Measurements from ENCODE around the gene ZNF74.

Gene ZNF74

GRCh38 chr22:20392983-20393704, 807 bp upstream of the ZNF74 start:
- no peak overlapping the region for H3K27ac ChIP-seq (ENCODE audit: low read depth, low read length)
- peak overlapping the region; percentile 50 for H3K9ac ChIP-seq (ENCODE audit: low read length)
- H3K4me3 ChIP-seq (ENCODE audit: low read depth in 1 of 2, low read length in 2 of 2) = peak overlapping the region; percentile 73 to 95
- H3K27me3 ChIP-seq (ENCODE audit: control insufficient read depth in 1 of 2, insufficient read depth in 2 of 2, low read length in 2 of 2) = no peaks in the 10 kb centered on the region
- H3K9me3 ChIP-seq (ENCODE audit: low read length) = no peaks in the 10 kb centered on the region
- H3K4me1 ChIP-seq (ENCODE audit: insufficient read depth, low read length) = peaks cover 17% of the 10 kb centered on the region
- H3K36me3 ChIP-seq (ENCODE audit: insufficient read depth, low read length) = no peaks in the 10 kb centered on the region

DNA sequence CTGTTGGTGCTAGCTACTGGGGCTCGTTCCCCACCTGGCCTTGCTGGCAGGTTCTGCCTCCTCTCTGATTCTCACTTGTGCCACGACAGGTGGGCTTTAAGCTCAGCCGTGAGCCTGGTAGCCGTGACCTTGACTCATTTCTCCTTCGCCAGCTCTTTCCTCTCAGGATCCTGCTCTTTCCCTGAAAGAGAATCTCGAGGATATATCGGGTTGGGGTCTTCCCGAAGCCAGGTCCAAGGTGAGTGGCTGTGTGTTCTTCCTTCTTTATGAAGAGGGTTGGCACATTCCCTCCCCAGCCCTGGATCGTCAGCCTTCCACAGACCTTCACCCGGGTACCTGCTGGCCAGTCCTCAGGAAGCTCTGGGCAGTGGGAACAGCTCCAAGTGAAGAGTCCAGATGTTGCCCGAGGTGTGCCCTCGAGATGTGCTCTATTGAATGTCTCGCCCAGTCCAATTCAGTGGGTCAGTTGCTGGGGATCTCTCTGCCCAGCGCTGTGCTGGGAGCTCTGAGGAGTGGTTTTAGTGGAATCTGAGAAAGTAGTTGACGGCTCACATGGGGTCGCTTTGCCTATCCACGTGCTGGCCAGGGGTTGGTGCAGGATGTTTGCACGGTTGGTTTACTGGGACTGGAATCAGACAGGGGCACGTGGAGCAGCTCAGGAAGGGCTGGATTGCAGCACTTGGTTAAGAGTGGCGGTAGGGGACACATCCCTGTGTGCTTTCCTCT, 1.4 kb downstream of the ZNF74 start:
- Histone ChIP-seq H3K9me3 (ENCODE audit: low read length) (no peaks in the 10 kb centered on the region), H3K4me1 (ENCODE audit: insufficient read depth, low read length) (peaks cover 17% of the 10 kb centered on the region), H3K36me3 (ENCODE audit: insufficient read depth, low read length) (peaks cover 2% of the 10 kb centered on the region), H3K4me3 (ENCODE audit: low read depth in 1 of 2, low read length in 2 of 2) (peak overlapping the region in 1 of 2 donors; percentile 73), H3K27me3 (ENCODE audit: control insufficient read depth in 1 of 2, insufficient read depth in 2 of 2, low read length in 2 of 2) (no peaks in the 10 kb centered on the region), H3K9ac (ENCODE audit: low read length) (no peak overlapping the region), H3K27ac (ENCODE audit: low read depth, low read length) (no peak overlapping the region)

GRCh38 chr22:20395907-20396287, 1.9 kb downstream of the ZNF74 start:
- no peak overlapping the region for H3K9ac ChIP-seq (ENCODE audit: low read length)
- H3K9me3 ChIP-seq (ENCODE audit: low read length) = no peaks in the 10 kb centered on the region
- peaks cover 17% of the 10 kb centered on the region for H3K4me1 ChIP-seq (ENCODE audit: insufficient read depth, low read length)
- H3K4me3 ChIP-seq (ENCODE audit: low read depth in 1 of 2, low read length in 2 of 2) = no peak overlapping the region
- peaks cover 7% of the 10 kb centered on the region for H3K36me3 ChIP-seq (ENCODE audit: insufficient read depth, low read length)
- H3K27ac ChIP-seq (ENCODE audit: low read depth, low read length) = no peak overlapping the region
- no peaks in the 10 kb centered on the region for H3K27me3 ChIP-seq (ENCODE audit: control insufficient read depth in 1 of 2, insufficient read depth in 2 of 2, low read length in 2 of 2)

- Histone ChIP-seq H3K9ac (ENCODE audit: low read length) (no peak overlapping the region), H3K27me3 (ENCODE audit: control insufficient read depth in 1 of 2, insufficient read depth in 2 of 2, low read length in 2 of 2) (no peaks in the 10 kb centered on the region), H3K36me3 (ENCODE audit: insufficient read depth, low read length) (peaks cover 15% of the 10 kb centered on the region), H3K4me3 (ENCODE audit: low read depth in 1 of 2, low read length in 2 of 2) (no peak overlapping the region), H3K27ac (ENCODE audit: low read depth, low read length) (no peak overlapping the region), H3K4me1 (ENCODE audit: insufficient read depth, low read length) (peaks cover 17% of the 10 kb centered on the region), H3K9me3 (ENCODE audit: low read length) (no peaks in the 10 kb centered on the region)
These were observed 2.7 kb downstream of the ZNF74 start for GRCh38 chr22:20396639-20397038.

DNA sequence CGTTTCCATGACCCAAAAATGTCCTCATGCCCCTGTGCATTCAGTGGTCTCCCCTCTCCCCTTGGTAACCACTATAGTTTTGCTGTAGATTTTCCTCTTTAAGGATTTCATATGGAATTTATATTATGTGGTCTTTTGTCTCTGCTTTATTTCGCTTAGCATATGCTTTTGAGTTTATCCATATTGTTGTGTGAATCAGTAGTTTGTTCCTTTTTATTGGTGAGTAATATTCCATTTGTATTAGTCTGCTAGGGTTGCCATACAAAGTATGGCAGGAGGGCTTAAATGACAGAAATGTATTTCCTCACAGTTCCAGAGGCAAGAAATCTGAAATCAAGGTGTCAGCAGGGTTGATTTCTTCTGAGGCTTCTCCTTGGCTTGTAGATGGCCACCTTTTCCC, 3.5 kb downstream of the ZNF74 start:
- no peaks in the 10 kb centered on the region for H3K27me3 ChIP-seq (ENCODE audit: control insufficient read depth in 1 of 2, insufficient read depth in 2 of 2, low read length in 2 of 2)
- H3K4me3 ChIP-seq (ENCODE audit: low read depth in 1 of 2, low read length in 2 of 2) = no peak overlapping the region
- peaks cover 22% of the 10 kb centered on the region for H3K36me3 ChIP-seq (ENCODE audit: insufficient read depth, low read length)
- no peaks in the 10 kb centered on the region for H3K9me3 ChIP-seq (ENCODE audit: low read length)
- H3K27ac ChIP-seq (ENCODE audit: low read depth, low read length) = no peak overlapping the region
- H3K9ac ChIP-seq (ENCODE audit: low read length) = no peak overlapping the region
- H3K4me1 ChIP-seq (ENCODE audit: insufficient read depth, low read length) = peaks cover 17% of the 10 kb centered on the region

DNA sequence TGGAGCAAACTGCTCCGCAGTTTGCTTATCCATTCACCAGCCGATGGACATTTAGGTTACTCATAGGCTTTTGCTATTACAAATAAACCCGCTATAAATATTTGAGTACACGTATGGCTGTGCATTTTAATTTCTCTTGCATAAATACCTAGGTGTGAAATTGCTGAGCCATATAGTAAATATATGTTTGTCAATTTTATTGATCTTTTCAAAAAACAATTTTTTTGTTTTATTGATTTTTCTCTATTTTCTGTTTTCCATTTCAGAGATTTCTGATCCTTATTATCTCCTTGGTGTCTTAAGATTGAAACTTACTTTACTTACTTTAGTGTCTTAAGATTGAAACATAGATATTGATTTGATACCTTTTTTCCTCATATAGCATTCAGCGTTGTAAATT, 4.5 kb downstream of the ZNF74 start:
- H3K4me3 ChIP-seq (ENCODE audit: low read depth in 1 of 2, low read length in 2 of 2) = no peak overlapping the region
- H3K36me3 ChIP-seq (ENCODE audit: insufficient read depth, low read length) = peaks cover 28% of the 10 kb centered on the region
- H3K27ac ChIP-seq (ENCODE audit: low read depth, low read length) = no peak overlapping the region
- H3K9ac ChIP-seq (ENCODE audit: low read length) = no peak overlapping the region
- H3K9me3 ChIP-seq (ENCODE audit: low read length) = no peaks in the 10 kb centered on the region
- peaks cover 16% of the 10 kb centered on the region for H3K4me1 ChIP-seq (ENCODE audit: insufficient read depth, low read length)
- no peaks in the 10 kb centered on the region for H3K27me3 ChIP-seq (ENCODE audit: control insufficient read depth in 1 of 2, insufficient read depth in 2 of 2, low read length in 2 of 2)

DNA sequence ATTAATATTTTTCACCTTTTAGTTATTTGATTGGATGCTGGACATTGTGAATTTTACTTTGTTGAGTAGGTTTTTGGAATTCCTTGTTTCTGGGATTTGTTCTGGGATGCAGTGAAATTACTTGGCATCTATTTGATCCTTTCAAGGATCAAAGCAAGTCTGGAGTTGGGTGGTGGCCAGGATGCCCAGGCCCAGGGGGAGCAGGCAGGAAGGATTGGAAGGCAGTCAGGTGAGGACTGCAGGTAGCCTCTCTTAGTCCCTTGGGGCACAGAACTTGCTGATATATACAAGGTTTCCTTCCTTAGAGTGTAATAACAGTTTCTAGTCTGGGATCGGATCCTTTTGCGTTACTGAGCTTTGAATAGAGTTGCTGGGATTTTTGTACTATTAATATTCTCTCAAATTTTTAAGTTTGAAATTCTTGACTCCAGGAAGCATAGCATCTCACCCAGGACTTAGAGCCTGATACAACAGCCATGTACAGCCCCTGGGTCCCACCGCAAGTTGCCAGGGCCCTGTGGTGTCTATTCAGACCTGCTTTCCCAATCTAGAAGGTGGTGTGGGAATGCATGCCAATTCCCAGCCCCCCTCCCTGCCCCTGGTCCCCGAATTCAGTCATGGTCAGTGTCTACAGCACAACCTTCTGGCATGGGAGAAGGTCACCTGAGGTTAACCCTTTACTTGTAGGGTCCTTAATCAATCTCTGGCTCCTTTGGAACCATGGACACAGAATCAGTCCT, 6.1 kb downstream of the ZNF74 start:
- Histone ChIP-seq H3K4me3 (ENCODE audit: low read depth in 1 of 2, low read length in 2 of 2) (no peak overlapping the region), H3K36me3 (ENCODE audit: insufficient read depth, low read length) (peaks cover 38% of the 10 kb centered on the region), H3K4me1 (ENCODE audit: insufficient read depth, low read length) (peaks cover 11% of the 10 kb centered on the region), H3K27me3 (ENCODE audit: control insufficient read depth in 1 of 2, insufficient read depth in 2 of 2, low read length in 2 of 2) (no peaks in the 10 kb centered on the region), H3K9ac (ENCODE audit: low read length) (no peak overlapping the region), H3K27ac (ENCODE audit: low read depth, low read length) (no peak overlapping the region), H3K9me3 (ENCODE audit: low read length) (no peaks in the 10 kb centered on the region)

DNA sequence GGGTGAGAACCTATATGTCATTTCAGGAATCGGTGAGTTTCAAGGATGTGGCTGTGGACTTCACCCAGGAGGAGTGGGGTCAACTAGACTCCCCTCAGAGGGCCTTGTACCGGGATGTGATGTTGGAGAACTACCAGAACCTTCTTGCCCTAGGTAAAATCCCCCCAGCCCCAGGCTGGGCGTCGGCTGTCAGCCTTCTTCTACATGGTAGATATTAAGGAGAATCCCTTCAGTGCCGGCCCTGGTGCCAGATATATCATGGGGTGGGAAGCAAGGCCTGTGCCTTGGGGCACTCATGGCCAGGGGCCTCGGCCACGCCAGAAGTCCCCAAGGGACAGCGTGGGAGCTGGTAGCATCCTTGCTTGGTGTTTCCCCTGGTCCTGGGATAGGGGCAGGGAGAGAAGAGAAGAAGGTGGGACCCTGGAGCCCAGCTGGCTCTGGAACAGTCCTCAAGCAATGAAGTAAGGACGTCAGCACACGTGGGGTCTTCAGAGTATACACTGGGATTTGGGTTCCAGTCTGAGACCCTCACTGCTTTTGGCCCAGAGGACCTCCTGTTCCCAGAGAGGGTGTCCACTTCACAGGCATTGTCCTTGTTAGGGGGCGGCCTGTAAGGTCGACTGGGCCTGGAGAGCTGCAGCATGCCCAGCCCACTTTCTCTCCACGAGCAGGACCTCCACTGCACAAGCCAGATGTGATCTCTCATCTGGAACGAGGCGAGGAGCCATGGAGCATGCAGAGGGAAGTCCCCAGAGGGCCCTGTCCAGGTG, 6.8 kb downstream of the ZNF74 start:
- Histone ChIP-seq H3K9ac (ENCODE audit: low read length) (no peak overlapping the region), H3K4me3 (ENCODE audit: low read depth in 1 of 2, low read length in 2 of 2) (no peak overlapping the region), H3K27ac (ENCODE audit: low read depth, low read length) (no peak overlapping the region), H3K27me3 (ENCODE audit: control insufficient read depth in 1 of 2, insufficient read depth in 2 of 2, low read length in 2 of 2) (no peaks in the 10 kb centered on the region), H3K4me1 (ENCODE audit: insufficient read depth, low read length) (peaks cover 4% of the 10 kb centered on the region), H3K9me3 (ENCODE audit: low read length) (no peaks in the 10 kb centered on the region), H3K36me3 (ENCODE audit: insufficient read depth, low read length) (peaks cover 38% of the 10 kb centered on the region)

DNA sequence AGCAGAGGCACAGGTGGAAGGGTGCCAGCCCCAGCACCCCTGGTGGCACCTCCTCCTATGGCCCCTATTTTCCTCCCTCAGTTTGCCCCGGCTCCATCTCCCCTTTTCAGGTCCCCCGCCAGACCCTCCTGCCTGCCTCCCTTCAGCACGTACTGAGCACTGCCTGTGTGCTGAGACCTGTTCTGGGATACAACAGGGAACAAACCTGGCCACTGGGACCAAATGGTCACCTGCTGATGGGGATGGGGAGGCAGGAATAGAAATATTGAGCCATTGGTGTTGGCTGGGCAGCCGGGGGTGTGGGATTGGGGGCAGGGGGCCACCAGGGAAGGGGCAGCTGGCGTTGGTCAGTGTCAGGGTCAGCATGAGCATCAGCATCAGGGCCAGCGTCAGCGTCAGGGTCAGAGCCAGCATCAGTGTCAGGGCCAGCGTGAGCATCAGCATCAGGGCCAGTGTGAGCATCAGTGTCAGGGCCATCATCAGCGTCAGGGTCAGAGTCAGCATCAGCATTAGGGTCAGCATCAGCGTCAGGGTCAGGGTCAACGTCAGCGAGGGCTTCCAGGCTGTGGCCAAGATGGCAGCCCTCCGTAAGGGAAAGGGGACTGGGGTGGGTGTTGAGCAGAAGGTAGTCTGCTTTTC, 7.5 kb downstream of the ZNF74 start:
- Histone ChIP-seq H3K27ac (ENCODE audit: low read depth, low read length) (no peak overlapping the region), H3K36me3 (ENCODE audit: insufficient read depth, low read length) (peaks cover 42% of the 10 kb centered on the region), H3K9ac (ENCODE audit: low read length) (no peak overlapping the region)

GRCh38 chr22:20402960-20403778, 9.2 kb downstream of the ZNF74 start:
- Histone ChIP-seq H3K9me3 (ENCODE audit: low read length) (no peaks in the 10 kb centered on the region), H3K27me3 (ENCODE audit: control insufficient read depth in 1 of 2, insufficient read depth in 2 of 2, low read length in 2 of 2) (no peaks in the 10 kb centered on the region), H3K4me1 (ENCODE audit: insufficient read depth, low read length) (no peaks in the 10 kb centered on the region), H3K4me3 (ENCODE audit: low read depth in 1 of 2, low read length in 2 of 2) (no peak overlapping the region), H3K27ac (ENCODE audit: low read depth, low read length) (no peak overlapping the region), H3K36me3 (ENCODE audit: insufficient read depth, low read length) (peaks cover 52% of the 10 kb centered on the region), H3K9ac (ENCODE audit: low read length) (no peak overlapping the region)

More for the DNA sequence above, 7.5 kb downstream of the ZNF74 start:
- H3K4me3 ChIP-seq (ENCODE audit: low read depth in 1 of 2, low read length in 2 of 2) = no peak overlapping the region
- no peaks in the 10 kb centered on the region for H3K27me3 ChIP-seq (ENCODE audit: control insufficient read depth in 1 of 2, insufficient read depth in 2 of 2, low read length in 2 of 2)
- no peaks in the 10 kb centered on the region for H3K9me3 ChIP-seq (ENCODE audit: low read length)
- no peaks in the 10 kb centered on the region for H3K4me1 ChIP-seq (ENCODE audit: insufficient read depth, low read length)
